K562 (cell line): ENCODE measurements around the gene SLC27A4. TPM values are rescaled to one million over a fixed set of nuclear protein-coding genes. Genes with fewer than 3 reads are reported as not detected.

Source experiments
- BRD4 ChIP-seq: fragments of 200-600 bp; sonication (generic); IDR thresholded peaks from 2 replicates; pipeline ENCODE4 v1.6.1; 2017; ENCODE audit warnings: inconsistent platforms
- IFI16 ChIP-seq: fragments of 250-450 bp; sonication (Bioruptor Pico); IDR thresholded peaks from 2 replicates; pipeline ENCODE4 v2.1.2; 2022; ENCODE audit warnings: mild to moderate bottlenecking, inconsistent platforms
- MAFK ChIP-seq: IDR thresholded peaks from 2 replicates; pipeline ENCODE4 v1.6.1; 2011; ENCODE audit warnings: low read length, improper control_type of control experiment
- MCM2 ChIP-seq: fragments of 450-650 bp; IDR thresholded peaks from 2 replicates; pipeline ENCODE4 v1.6.1; 2017; ENCODE audit warnings: low read depth, mild to moderate bottlenecking
- PYGO2 ChIP-seq: fragments of 450-650 bp; IDR thresholded peaks from 2 replicates; pipeline ENCODE4 v1.6.1; 2016; ENCODE audit warnings: mild to moderate bottlenecking, missing genetic modification characterization, moderate library complexity, missing compliant biosample characterization
- RHOXF2B ChIP-seq: fragments of 250-450 bp; sonication (Bioruptor Pico); conservative IDR thresholded peaks from 2 replicates; pipeline ENCODE4 v1.5.1; 2021
- SETDB1 ChIP-seq: IDR thresholded peaks from one replicate; pipeline ENCODE4 v1.6.1; 2012; ENCODE audit warnings: low read length, control low read depth, inconsistent platforms
- SIRT6 ChIP-seq: IDR thresholded peaks from one replicate; pipeline ENCODE4 v1.6.1; 2012; ENCODE audit warnings: low read depth, mild to moderate bottlenecking, control low read depth, inconsistent platforms, low read length, moderate library complexity
- STAG1 ChIP-seq: sonication (generic); formaldehyde crosslinking; IDR thresholded peaks from 2 replicates; pipeline ENCODE4 v1.5.0; 2020; ENCODE audit warnings: missing genetic modification reagents, borderline replicate concordance
- ZBED1 ChIP-seq: IDR thresholded peaks from 2 replicates; pipeline ENCODE4 v1.6.1; 2014
- ZNF436 ChIP-seq: fragments of 250-450, 450-650 bp; sonication (Bioruptor Pico); formaldehyde crosslinking; IDR thresholded peaks from 2 replicates; pipeline ENCODE4 v1.7.0; 2020; ENCODE audit warnings: mild to moderate bottlenecking
- ZNF57 ChIP-seq: fragments of 450-650 bp; formaldehyde crosslinking; IDR thresholded peaks from 2 replicates; pipeline ENCODE4 v1.4.0; 2020; ENCODE audit warnings: mild to moderate bottlenecking, moderate library complexity
- polyA plus RNA-seq, 8 experiments: library from polyadenylated mRNA; depleted of rRNA in 4 of 8; stranded (reverse) in 5 of 8; unstranded in 3 of 8; fragments of >200 nt; fragmentation: Nextera tagmentation in 2 of 8; fragmentation: Illumina TruSeq in 1 of 8; extraction: Ambion mirVana in 2 of 8; extraction: Trizol in 1 of 8; gene quantifications; 2 replicates each; pipeline versions ENCODE4 v1.2.1 to v1.2.3, GENCODE V29; 2011 to 2014; ENCODE audit warnings: inconsistent platforms in 1 of 8, missing spikeins in 1 of 8
- total RNA-seq, 7 experiments: library from RNA; depleted of rRNA in 6 of 7; stranded (reverse); fragments of >200 nt in 6 of 7; fragmentation: Illumina TruSeq in 2 of 7; extraction: Trizol in 2 of 7; gene quantifications; 2 replicates each; pipeline versions ENCODE4 v1.2.1 to v1.2.3, GENCODE V29; 2011 to 2021; ENCODE audit warnings: low replicate concordance in 1 of 7
- TF ChIP-seq, protein P1 (sequence below): fragments of 250-450 bp; sonication (Bioruptor Pico); IDR thresholded peaks from 2 replicates; pipeline ENCODE4 v1.8.0; 2022; ENCODE audit warnings: moderate library complexity, mild to moderate bottlenecking, inconsistent platforms
- TF ChIP-seq, protein P2 (sequence below): fragments of 250-450 bp; sonication (Bioruptor Pico); IDR thresholded peaks from 2 replicates; pipeline ENCODE4 v1.8.0; 2021; ENCODE audit warnings: borderline replicate concordance, mild to moderate bottlenecking, moderate library complexity; ENCODE audit not compliant: poor library complexity, severe bottlenecking
- TF ChIP-seq, protein P3 (sequence below): fragments of 450-650 bp; IDR thresholded peaks from 2 replicates; pipeline ENCODE4 v1.6.1; 2017; ENCODE audit warnings: antibody characterized with exemption
- TF ChIP-seq, protein P4 (sequence below): sonication (generic); formaldehyde crosslinking; IDR thresholded peaks from 2 replicates; pipeline ENCODE4 v1.8.1; 2023; ENCODE audit warnings: mild to moderate bottlenecking, missing genetic modification reagents, moderate library complexity
- TF ChIP-seq, protein P5 (sequence below), 2 experiments: IDR thresholded peaks; 2 replicates each; pipeline ENCODE4 v1.6.1; 2012; ENCODE audit warnings: improper control_type of control experiment in 2 of 2, low read depth in 2 of 2, low read length in 2 of 2, borderline replicate concordance in 1 of 2
- TF ChIP-seq, protein P6 (sequence below): sonication (generic); formaldehyde crosslinking; IDR thresholded peaks from 2 replicates; pipeline ENCODE4 v1.8.0; 2022; ENCODE audit warnings: mild to moderate bottlenecking, missing genetic modification reagents

The SLC27A4 gene
- total and polyA plus RNA-seq, 9 of the 15 experiments (the other 6 are each of a cell fraction or from before 2014, with no cell fraction given): 0.25 to 35.7 (median 14.0) TPM

DNA sequence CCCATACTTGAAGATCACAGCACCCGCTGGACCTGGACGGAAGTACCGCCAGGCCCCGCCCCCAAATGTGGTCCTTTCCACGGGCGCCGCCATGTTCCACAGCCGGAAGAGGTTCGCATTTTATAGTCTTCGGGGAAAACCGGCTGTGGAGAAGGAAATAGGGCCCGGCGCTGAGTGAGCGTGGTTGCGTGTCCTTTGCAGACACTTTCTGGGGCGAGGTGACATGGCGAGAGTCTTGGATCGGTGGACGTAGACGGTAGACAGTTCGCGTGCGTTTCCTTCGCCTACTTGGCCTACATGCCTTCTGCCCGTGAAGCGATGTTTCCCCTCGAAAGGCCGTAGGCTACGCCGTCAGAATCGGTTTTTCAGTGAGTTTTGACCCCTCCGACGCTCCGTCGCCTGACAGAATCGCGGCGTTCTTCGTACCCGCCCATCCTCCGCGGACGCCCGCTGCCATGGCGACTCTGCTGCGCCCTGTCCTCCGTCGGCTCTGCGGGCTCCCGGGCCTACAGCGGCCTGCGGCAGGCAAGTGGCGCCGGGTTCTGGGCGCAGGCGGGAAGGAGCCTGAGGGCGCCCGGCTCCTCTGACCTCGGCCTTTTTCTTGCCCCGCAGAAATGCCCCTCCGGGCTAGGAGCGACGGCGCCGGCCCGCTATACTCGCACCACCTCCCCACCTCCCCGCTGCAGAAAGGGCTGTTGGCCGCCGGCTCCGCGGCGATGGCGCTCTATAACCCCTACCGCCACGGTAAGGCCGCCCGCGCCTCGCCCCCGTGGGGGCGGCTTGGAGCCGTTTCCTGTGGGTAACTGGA, 17.7 kb upstream of the SLC27A4 start, which contains the start of the genes COQ4 and TRUB2 (continued):
- TF ChIP-seq, protein P1, sequence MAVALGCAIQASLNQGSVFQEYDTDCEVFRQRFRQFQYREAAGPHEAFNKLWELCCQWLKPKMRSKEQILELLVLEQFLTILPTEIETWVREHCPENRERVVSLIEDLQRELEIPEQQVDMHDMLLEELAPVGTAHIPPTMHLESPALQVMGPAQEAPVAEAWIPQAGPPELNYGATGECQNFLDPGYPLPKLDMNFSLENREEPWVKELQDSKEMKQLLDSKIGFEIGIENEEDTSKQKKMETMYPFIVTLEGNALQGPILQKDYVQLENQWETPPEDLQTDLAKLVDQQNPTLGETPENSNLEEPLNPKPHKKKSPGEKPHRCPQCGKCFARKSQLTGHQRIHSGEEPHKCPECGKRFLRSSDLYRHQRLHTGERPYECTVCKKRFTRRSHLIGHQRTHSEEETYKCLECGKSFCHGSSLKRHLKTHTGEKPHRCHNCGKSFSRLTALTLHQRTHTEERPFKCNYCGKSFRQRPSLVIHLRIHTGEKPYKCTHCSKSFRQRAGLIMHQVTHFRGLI: 0 out of 2 replicates have a peak, but pooled peaks have one; percentile 67
- TF ChIP-seq STAG1 (CRISPR knock-in tag): no peak
- TF ChIP-seq ZNF436 (CRISPR knock-in tag): peak; percentile 45; the same call in 1 of the 2 replicates
- peak; percentile 52 for TF ChIP-seq MAFK
- TF ChIP-seq SETDB1: peak; percentile 16
- TF ChIP-seq SIRT6: peak; percentile 67
- TF ChIP-seq, protein P2, sequence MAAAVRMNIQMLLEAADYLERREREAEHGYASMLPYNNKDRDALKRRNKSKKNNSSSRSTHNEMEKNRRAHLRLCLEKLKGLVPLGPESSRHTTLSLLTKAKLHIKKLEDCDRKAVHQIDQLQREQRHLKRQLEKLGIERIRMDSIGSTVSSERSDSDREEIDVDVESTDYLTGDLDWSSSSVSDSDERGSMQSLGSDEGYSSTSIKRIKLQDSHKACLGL: peak; percentile 100
- TF ChIP-seq MCM2: no peak
- TF ChIP-seq PYGO2 (tag): peak; percentile 88
- TF ChIP-seq, protein P3, sequence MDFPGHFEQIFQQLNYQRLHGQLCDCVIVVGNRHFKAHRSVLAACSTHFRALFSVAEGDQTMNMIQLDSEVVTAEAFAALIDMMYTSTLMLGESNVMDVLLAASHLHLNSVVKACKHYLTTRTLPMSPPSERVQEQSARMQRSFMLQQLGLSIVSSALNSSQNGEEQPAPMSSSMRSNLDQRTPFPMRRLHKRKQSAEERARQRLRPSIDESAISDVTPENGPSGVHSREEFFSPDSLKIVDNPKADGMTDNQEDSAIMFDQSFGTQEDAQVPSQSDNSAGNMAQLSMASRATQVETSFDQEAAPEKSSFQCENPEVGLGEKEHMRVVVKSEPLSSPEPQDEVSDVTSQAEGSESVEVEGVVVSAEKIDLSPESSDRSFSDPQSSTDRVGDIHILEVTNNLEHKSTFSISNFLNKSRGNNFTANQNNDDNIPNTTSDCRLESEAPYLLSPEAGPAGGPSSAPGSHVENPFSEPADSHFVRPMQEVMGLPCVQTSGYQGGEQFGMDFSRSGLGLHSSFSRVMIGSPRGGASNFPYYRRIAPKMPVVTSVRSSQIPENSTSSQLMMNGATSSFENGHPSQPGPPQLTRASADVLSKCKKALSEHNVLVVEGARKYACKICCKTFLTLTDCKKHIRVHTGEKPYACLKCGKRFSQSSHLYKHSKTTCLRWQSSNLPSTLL: no peak
- TF ChIP-seq RHOXF2B (CRISPR knock-in tag): peak; percentile 95; the same call in 1 of the 2 replicates
- TF ChIP-seq, protein P4, sequence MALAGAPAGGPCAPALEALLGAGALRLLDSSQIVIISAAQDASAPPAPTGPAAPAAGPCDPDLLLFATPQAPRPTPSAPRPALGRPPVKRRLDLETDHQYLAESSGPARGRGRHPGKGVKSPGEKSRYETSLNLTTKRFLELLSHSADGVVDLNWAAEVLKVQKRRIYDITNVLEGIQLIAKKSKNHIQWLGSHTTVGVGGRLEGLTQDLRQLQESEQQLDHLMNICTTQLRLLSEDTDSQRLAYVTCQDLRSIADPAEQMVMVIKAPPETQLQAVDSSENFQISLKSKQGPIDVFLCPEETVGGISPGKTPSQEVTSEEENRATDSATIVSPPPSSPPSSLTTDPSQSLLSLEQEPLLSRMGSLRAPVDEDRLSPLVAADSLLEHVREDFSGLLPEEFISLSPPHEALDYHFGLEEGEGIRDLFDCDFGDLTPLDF (CRISPR knock-in tag): peak; percentile 87; the same call in 1 of the 2 replicates
- TF ChIP-seq ZNF57 (CRISPR knock-in tag): 0 out of 2 replicates have a peak, but pooled peaks have one; percentile 49
- TF ChIP-seq, protein P5, sequence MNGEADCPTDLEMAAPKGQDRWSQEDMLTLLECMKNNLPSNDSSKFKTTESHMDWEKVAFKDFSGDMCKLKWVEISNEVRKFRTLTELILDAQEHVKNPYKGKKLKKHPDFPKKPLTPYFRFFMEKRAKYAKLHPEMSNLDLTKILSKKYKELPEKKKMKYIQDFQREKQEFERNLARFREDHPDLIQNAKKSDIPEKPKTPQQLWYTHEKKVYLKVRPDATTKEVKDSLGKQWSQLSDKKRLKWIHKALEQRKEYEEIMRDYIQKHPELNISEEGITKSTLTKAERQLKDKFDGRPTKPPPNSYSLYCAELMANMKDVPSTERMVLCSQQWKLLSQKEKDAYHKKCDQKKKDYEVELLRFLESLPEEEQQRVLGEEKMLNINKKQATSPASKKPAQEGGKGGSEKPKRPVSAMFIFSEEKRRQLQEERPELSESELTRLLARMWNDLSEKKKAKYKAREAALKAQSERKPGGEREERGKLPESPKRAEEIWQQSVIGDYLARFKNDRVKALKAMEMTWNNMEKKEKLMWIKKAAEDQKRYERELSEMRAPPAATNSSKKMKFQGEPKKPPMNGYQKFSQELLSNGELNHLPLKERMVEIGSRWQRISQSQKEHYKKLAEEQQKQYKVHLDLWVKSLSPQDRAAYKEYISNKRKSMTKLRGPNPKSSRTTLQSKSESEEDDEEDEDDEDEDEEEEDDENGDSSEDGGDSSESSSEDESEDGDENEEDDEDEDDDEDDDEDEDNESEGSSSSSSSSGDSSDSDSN (IDR thresholded peaks at IDR 0.05; ENCODE audit: borderline replicate concordance in 1 of 2, low read depth in 2 of 2, low read length in 2 of 2): peak; percentile 96 to 98; a peak in 3 of 4 replicates
- peak; percentile 90 for TF ChIP-seq BRD4
- TF ChIP-seq ZBED1: no peak
- peak; percentile 39; the same call in 1 of the 2 replicates for TF ChIP-seq IFI16
- TF ChIP-seq, protein P6, sequence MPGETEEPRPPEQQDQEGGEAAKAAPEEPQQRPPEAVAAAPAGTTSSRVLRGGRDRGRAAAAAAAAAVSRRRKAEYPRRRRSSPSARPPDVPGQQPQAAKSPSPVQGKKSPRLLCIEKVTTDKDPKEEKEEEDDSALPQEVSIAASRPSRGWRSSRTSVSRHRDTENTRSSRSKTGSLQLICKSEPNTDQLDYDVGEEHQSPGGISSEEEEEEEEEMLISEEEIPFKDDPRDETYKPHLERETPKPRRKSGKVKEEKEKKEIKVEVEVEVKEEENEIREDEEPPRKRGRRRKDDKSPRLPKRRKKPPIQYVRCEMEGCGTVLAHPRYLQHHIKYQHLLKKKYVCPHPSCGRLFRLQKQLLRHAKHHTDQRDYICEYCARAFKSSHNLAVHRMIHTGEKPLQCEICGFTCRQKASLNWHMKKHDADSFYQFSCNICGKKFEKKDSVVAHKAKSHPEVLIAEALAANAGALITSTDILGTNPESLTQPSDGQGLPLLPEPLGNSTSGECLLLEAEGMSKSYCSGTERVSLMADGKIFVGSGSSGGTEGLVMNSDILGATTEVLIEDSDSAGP (CRISPR knock-in tag): no peak
